HG03064 (cell line): Measurements from ENCODE around the gene CBX1.

ENCODE experiments used
- ATAC-seq: cut with Tn5 transposase; IDR thresholded peaks from one replicate; pipeline ENCODE4 v1.9.1; 2021; ENCODE audit warnings: low read depth; ENCODE audit not compliant: unreplicated experiment

CBX1 gene

DNA sequence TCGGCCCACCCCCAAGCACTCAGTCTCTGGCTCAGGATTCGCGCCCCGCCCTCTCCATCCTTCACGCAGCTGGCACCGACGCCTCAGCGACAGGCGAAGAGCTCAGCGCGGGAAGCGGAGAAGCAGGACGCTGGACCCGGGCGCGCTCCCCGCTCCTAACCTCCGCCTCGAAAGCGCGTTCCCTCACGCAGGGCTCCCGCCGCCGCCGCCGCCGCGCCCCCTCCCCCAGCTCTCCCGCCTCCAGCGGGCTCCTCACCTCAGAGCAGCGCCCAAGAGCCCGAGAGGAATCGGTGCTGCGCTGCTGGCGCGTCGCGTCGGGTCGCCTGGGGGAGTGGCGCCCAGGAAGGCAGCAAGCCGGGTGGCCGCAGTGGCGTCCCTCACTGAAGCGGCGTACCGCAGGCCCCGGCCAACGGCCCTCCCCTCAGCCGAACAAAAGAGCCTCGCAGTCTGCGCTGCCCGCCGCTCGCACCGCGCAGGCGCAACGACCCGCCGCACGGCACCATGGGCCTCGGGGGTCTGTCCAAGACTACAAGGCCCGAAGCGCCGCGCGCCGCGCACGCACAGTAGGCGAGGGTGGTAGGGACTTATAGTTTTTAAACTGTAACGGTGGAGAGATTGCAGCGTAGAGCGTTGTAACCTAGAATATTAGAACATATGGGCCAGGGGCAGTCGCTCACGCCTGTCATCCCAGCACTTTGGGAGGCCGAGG is at the start of gene CBX1:
TSS of gene CBX1 (minus strand) at position 467 of the 709 bp plus-strand sequence. CDS start 24,474 bp downstream, outside the sequence.
- peak; percentile 75 for ATAC-seq

DNA sequence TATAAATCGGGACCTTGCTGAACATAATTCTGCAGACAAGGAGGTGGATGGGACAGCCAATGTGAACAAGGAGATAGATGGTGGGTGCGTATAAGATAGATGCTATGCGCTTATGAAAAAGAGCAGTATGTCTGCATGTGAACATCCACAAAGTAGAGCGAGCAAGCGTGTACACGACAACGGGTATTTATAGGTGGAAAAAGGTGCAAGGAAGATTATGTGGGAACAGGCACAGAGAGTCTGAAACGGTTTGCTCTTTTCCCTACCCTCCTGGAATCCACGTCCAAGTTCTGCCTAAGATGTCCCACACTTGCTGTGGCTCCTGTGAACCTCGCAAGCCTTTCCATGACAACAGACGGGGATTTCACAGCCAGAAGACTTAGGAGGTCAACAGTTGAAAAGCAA is 49.3 kb upstream of the CBX1 start:
- ATAC-seq = no peak

DNA sequence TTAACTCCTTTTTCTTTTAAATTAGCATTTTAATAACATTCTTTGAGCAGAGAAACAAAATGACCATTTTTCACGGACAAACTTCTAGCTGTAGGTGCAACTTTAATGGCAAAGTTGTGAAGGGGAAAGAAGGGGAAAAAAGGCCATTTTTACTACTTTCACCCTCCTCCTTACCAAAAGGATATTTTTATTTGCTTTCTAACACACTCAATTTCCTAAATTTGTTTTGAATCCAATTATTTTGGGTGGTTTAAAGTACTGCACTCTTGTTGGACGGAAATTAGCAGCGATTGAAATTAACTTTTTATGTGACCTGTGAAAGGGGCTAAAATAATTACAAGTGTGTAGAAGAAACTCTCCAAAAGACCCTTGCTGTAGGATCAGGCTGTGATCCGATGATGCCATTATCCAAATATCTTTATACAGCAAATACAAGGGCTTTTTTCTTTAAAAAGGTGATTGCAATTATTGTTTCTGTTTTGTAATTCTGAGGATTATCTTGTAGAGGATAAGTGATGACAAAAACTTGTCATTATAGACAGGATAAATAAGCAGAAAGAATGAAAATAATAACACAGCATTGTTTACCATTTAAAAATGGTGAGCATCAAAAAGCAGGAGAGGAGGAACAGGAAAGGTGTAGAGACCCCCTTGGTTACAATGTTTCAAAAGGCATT is 48.6 kb upstream of the CBX1 start:
- ATAC-seq = no peak

GRCh38 chr17:48148854-48149786 is 47.8 kb upstream of the CBX1 start:
- no peak for ATAC-seq

- ATAC-seq = no peak
Observed at GRCh38 chr17:48148029-48148770, 46.9 kb upstream of the CBX1 start.

GRCh38 chr17:48144976-48145798 is 43.9 kb upstream of the CBX1 start:
- ATAC-seq = no peak

DNA sequence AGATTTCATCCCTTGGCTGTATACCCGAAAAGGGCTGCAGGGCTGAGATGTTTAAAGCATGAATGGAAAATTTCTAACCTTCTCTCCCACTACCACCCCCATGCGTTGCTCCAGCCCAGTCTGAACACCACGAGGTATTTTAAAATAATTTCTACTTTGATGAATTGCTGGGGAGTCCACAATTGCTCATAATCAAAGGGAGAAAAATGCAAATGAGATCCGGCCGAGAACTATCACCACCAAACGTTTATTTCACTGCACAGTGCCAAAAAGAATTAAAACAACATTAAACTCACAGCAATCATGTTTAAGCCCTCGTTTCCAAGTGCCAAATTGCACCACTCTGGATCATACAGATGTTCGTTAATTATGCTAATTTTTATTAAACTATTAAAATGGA is 43.0 kb upstream of the CBX1 start:
- ATAC-seq = no peak

DNA sequence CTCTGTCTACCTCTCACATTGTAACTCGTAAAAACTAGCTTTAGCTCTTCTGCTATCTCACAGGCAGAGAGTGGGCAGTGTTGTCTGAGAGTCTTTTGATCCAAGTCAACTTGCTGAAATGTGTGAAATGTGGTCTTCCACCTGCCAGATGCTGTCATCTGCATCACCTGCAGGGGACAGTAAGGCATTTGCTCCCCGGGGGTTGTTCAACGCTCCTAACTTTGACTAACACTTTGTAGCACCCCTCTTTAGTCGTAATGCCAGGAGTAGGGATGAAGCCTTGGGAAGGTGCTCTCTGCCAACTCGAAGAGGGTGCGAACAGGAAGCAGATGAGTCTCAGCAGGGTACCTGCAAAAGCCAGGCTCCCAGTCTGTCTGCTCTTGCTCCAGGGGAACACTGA is 42.4 kb upstream of the CBX1 start:
- ATAC-seq = no peak

DNA sequence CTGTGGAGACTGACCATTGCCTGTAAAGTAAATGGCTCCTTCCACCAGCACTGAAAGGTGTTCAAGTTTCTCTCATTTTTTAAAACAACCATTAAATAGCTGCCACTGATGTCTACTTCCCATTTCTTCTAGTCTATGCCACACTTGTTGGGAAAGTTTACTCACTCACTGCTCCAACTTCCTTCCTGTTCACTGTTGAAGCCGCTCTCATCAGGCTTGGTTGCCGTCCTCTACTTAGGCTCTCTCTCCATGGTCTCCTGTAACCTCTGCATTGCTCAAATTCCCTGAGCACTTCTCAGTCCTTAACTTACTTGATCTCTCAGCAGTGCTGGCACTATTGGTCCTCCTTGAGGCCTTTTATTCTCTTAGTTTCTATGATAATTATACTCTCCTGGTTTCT is 38.7 kb upstream of the CBX1 start:
- ATAC-seq = no peak

GRCh38 chr17:48137656-48138055 is 36.4 kb upstream of the CBX1 start:
- ATAC-seq = no peak

DNA sequence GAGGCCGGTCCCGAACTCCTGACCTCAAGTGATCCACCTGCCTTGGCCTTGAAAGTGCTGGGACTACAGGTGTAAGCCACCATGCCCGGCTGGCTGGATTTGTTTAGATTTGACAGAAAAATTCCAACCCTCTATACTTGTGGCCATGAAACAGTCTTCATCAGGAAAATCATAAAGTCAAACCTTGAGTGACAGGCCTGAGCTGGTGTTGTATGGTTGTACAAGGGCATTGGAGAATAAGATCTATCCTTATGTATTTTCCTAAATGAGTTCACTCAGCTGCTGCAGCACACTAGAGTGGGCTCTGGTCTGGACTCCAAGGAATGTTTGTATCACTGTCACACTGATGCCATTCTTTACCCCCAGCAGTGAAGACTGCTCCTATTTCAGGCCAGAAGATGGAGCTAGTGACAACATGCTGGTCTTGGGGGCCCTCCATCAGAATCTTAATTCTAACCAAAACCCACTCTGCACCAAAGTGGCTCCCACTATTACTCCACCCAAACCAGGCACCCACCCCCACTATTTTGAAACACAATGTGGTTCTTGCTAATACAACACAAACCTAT is 33.7 kb upstream of the CBX1 start:
- ATAC-seq = no peak

DNA sequence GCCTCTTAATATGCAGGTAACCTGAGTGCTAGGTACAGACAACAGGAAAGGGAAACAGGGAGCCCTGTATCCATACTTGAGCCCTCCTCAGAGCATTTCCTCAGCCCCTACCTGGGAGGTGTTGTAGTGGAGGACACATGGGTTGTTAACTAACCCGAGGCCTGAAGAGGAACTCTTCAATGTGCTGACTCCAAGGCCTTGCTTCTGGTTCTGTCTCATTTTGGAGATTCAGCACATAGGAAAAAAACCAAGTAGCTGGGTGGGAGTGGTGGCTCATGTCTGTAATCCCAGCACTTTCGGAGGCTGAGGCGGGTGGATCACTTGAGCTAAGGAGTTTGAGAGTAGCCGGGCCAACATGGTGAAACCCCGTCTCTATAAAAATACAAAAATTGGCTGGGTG is 31.1 kb upstream of the CBX1 start:
- ATAC-seq = no peak

GRCh38 chr17:48131216-48131824 is 30.0 kb upstream of the CBX1 start:
- ATAC-seq = no peak

DNA sequence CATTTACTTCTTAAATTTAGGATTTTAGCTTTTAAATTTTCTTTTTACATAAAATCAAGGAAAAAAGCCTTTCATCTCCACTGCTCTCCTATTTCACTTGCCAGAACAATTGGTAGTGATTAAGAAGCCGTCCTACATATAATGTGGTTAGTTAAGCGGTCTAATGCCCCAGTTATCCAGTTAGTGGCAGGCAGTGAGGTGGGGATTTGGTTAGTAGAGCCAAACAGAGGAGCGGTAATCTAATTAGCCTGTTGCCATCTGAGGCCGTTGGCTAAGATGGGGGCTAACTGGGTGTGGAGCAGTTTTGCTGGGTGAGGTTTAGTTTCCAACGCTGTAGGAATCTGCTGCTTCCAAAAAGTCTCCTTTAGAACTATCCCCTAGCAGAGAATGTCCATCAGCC is 28.7 kb upstream of the CBX1 start:
- no peak for ATAC-seq

- ATAC-seq = no peak
Observed at GRCh38 chr17:48128400-48128799, 27.1 kb upstream of the CBX1 start.

GRCh38 chr17:48127371-48128051 is 26.2 kb upstream of the CBX1 start:
- ATAC-seq = no peak

DNA sequence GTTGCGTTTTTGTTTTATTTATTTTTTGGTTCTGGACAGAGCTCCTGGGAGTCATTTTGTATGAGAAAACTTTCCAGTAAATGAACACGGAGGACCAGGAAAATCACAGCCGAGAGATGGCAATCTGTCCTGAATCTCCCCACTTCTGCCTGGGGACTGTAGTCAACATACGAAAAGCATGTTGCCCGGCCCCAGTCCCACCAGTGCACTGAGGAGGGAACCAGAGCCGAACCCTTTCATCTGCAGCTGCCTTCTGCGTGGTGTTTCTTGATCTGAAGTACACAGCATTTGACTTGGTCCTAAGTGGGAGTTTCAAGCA is 25.2 kb upstream of the CBX1 start:
- no peak for ATAC-seq

- no peak for ATAC-seq
Observed at GRCh38 chr17:48125829-48126531, 24.7 kb upstream of the CBX1 start.
